Measurements from ENCODE around the gene USP24.

DNA sequence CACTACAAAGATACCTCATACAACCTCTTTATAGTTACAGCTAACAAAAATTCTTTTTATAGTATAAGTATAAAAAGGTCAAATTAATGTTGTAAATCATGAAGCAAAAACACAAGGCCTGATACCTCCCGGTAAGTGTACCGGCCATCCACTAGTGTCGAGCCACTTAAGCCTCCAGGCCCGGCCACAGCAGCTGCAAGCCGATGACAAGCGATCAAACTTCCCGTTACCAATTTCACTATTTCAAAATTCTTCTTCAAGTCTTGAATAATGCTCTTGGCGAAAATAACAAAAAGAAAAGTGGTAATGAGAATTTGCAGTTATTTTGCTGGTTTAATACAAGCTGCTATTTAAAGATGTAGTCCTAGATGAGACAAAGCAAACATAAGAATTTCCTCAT is 67.6 kb downstream of the USP24 start:
- TF ChIP-seq, protein P1, sequence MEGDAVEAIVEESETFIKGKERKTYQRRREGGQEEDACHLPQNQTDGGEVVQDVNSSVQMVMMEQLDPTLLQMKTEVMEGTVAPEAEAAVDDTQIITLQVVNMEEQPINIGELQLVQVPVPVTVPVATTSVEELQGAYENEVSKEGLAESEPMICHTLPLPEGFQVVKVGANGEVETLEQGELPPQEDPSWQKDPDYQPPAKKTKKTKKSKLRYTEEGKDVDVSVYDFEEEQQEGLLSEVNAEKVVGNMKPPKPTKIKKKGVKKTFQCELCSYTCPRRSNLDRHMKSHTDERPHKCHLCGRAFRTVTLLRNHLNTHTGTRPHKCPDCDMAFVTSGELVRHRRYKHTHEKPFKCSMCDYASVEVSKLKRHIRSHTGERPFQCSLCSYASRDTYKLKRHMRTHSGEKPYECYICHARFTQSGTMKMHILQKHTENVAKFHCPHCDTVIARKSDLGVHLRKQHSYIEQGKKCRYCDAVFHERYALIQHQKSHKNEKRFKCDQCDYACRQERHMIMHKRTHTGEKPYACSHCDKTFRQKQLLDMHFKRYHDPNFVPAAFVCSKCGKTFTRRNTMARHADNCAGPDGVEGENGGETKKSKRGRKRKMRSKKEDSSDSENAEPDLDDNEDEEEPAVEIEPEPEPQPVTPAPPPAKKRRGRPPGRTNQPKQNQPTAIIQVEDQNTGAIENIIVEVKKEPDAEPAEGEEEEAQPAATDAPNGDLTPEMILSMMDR (IDR thresholded peaks at IDR 0.05), result no peak
- TF ChIP-seq EZH2 (IDR thresholded peaks at IDR 0.05; ENCODE audit: borderline replicate concordance, insufficient read depth, low read depth, low read length, poor library complexity, severe bottlenecking), result no peak

All from B cell (primary cell).